ENCODE data around the gene C3orf20.

C3orf20 gene

GRCh38 chr3:14803101-14803980, 128.4 kb downstream of the C3orf20 start:
- no peak for DNase-seq
- Mint-ChIP-seq H3K27me3 (ENCODE audit: low read depth, poor library complexity) (peaks cover 42% of the 10 kb centered on the region), H3K36me3 (ENCODE audit: low read depth) (no peaks in the 10 kb centered on the region), H3K4me1 (peaks cover 35% of the 10 kb centered on the region), H3K9me3 (peaks cover 10% of the 10 kb centered on the region), H3K27ac (no peak overlapping the region), H3K4me3 (no peak overlapping the region)
- TF ChIP-seq, protein P1, sequence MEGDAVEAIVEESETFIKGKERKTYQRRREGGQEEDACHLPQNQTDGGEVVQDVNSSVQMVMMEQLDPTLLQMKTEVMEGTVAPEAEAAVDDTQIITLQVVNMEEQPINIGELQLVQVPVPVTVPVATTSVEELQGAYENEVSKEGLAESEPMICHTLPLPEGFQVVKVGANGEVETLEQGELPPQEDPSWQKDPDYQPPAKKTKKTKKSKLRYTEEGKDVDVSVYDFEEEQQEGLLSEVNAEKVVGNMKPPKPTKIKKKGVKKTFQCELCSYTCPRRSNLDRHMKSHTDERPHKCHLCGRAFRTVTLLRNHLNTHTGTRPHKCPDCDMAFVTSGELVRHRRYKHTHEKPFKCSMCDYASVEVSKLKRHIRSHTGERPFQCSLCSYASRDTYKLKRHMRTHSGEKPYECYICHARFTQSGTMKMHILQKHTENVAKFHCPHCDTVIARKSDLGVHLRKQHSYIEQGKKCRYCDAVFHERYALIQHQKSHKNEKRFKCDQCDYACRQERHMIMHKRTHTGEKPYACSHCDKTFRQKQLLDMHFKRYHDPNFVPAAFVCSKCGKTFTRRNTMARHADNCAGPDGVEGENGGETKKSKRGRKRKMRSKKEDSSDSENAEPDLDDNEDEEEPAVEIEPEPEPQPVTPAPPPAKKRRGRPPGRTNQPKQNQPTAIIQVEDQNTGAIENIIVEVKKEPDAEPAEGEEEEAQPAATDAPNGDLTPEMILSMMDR (IDR thresholded peaks at IDR 0.05): no peak

DNA sequence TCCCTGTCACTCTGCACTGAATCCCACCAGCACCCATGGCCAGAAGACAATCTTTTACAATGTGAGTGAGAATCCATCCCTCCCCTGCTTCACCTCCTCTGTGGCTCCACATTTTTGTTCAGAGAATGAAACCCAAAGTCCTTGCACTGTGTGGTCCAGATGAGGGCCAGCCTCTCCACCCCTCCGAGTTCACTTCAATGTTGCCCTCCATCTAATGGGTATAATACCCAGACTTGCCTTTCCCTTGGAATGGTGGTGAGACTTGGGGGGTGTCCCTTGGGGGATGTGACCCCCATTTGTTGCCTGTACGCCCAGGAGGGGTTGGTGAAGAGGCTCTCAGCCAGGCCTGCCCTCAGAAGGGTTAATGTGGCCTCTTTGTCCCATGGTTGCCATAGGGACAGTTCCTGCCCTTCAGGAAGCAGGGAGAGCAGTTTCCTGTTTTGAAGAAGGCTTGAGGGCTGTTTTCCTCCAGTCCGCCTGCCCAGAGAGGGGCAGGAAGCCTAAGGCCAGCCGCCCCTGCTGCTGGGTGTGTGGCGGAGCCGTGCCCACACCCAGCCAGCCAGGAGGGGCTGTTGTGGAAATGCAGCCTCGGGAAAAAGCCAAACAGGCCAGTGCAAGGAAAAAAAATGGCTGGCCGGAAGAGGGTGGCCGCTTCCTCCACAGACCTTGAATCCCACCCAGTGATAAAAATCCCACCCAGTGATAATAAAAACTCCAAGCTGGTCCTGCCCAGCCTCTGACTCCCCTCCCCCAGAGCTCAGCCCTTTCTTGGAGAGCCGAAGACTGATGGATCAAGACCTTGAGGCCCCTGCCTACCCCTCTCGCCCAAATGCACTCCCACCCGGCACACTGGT, 129.3 kb downstream of the C3orf20 start:
- DNase-seq: no peak
- Mint-ChIP-seq H3K9me3 (peaks cover 6% of the 10 kb centered on the region), H3K4me1 (peaks cover 37% of the 10 kb centered on the region)

DNA sequence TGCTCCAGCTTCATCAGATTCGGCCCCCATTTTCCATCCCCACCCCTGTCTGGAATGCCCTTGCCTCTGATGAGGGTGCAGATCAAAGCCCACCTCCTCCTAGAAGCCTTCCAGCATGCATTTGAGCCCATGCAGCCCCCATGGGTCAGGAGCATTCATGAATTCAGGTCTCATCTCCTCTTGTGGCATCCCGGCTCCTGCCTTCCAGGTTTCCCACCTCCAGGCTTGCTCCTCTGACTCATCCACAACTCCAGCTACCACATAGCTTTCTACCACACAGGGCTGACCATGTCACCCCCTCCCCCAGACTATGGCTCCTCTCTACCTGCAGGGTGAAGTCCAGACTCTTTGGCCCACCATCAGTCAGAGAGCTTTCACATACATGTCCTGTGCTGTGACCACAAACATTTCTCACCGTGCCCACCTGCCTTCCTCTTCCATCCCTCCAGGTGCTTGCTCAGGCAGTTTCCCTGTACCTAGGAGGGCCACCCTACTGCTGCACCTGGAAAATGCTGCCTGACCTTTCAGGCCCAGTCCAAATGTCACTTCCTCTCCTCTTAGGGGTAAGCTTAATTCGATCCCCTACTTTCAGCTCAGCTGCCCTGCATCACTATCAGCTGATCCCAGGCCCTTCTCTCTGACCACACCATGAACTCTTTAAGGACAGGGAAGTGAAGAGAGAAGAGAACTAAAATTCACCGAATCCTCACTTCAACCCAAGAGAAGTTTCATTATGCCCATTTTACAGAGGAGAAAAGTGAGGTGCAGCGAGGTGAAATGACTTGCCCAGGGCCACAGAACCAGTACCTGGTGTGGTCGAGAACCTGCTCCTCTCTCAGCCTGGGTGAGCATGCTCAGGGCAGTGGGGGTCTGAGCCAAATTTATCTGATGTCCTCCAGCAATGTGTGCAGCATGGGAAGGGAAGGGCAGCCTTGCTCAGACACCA, 130.2 kb downstream of the C3orf20 start:
- TF ChIP-seq, protein P1 (IDR thresholded peaks at IDR 0.05): no peak
- DNase-seq: no peak
- Mint-ChIP-seq H3K27ac (peak overlapping the region; percentile 33), H3K36me3 (ENCODE audit: low read depth) (no peaks in the 10 kb centered on the region), H3K9me3 (no peaks in the 10 kb centered on the region), H3K4me3 (peak overlapping the region; percentile 22), H3K4me1 (peaks cover 46% of the 10 kb centered on the region), H3K27me3 (ENCODE audit: low read depth, poor library complexity) (peaks cover 54% of the 10 kb centered on the region)

More for the DNA sequence above, 129.3 kb downstream of the C3orf20 start:
- Mint-ChIP-seq H3K4me3 (no peak overlapping the region), H3K36me3 (ENCODE audit: low read depth) (no peaks in the 10 kb centered on the region), H3K27ac (no peak overlapping the region), H3K27me3 (ENCODE audit: low read depth, poor library complexity) (peaks cover 51% of the 10 kb centered on the region)
- TF ChIP-seq, protein P1 (IDR thresholded peaks at IDR 0.05): no peak

DNA sequence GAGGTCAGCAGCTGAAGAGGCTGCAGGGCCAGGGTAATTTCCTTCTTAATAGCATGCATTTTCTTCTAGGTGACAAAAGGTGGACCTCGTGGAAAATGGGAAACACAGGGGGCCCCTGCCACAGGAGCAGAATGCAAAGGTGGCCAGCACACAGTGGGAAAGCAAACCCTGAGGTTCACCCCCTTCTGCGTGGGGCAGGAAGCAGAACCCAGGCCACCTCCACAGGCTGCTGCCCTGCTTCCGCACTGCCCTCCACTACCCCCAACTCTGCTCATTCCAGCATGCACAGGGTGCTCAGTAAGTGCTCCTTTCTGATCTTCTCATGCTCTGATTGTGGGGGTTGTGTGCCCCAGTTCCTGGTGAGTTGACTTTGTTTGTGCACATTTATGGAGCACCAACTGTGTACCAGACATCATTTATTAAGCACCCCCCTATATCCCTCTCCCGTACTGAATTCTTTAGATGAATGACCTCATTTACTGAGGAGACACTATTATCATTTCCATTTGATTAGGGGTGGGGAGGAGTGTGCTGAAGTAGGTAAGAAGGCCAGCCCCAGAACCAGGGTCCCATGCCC, 131.1 kb downstream of the C3orf20 start:
- Mint-ChIP-seq H3K27ac (no peak overlapping the region), H3K36me3 (ENCODE audit: low read depth) (no peaks in the 10 kb centered on the region), H3K4me3 (no peak overlapping the region), H3K27me3 (ENCODE audit: low read depth, poor library complexity) (peaks cover 58% of the 10 kb centered on the region), H3K4me1 (peaks cover 49% of the 10 kb centered on the region), H3K9me3 (no peaks in the 10 kb centered on the region)
- TF ChIP-seq, protein P1 (IDR thresholded peaks at IDR 0.05): no peak
- DNase-seq: no peak

- no peak overlapping the region for H3K4me3 Mint-ChIP-seq
- H3K27ac Mint-ChIP-seq: no peak overlapping the region
- TF ChIP-seq, protein P1 (IDR thresholded peaks at IDR 0.05): no peak
- peaks cover 56% of the 10 kb centered on the region for H3K4me1 Mint-ChIP-seq
- H3K27me3 Mint-ChIP-seq (ENCODE audit: low read depth, poor library complexity): peaks cover 65% of the 10 kb centered on the region
- no peaks in the 10 kb centered on the region for H3K9me3 Mint-ChIP-seq
- DNase-seq: no peak
- no peaks in the 10 kb centered on the region for H3K36me3 Mint-ChIP-seq (ENCODE audit: low read depth)
Measured at GRCh38 chr3:14806641-14807263, 131.8 kb downstream of the C3orf20 start.

Measured in nephron progenitor cell (in vitro differentiated cells).